ENCODE results near the gene PIP5K1C.

PIP5K1C gene

GRCh38 chr19:3723883-3724282 is 23.6 kb upstream of the PIP5K1C start:
- H3K27me3 ChIP-seq (replicated peaks; ENCODE audit: control insufficient read depth, insufficient read depth, low read length): no peaks in the 10 kb centered on the region; the same call in 1 of the 2 replicates
- no peak overlapping the region for H3K4me3 ChIP-seq (replicated peaks; ENCODE audit: low read depth, low read length)
- DNase-seq (ENCODE audit: extremely low read depth, insufficient read length): no peak
- no peak for TF ChIP-seq CTCF (IDR thresholded peaks at IDR 0.05; ENCODE audit: insufficient read depth, low read length, poor library complexity, severe bottlenecking)
- H3K36me3 ChIP-seq (ENCODE audit: control insufficient read depth, insufficient read depth, low read length): no peaks in the 10 kb centered on the region

GRCh38 chr19:3723110-3723488 is 22.8 kb upstream of the PIP5K1C start:
- DNase-seq (ENCODE audit: extremely low read depth, insufficient read length): no peak
- Histone ChIP-seq H3K36me3 (ENCODE audit: control insufficient read depth, insufficient read depth, low read length) (no peaks in the 10 kb centered on the region), H3K27me3 (replicated peaks; ENCODE audit: control insufficient read depth, insufficient read depth, low read length) (no peaks in the 10 kb centered on the region; the same call in 1 of the 2 replicates), H3K4me3 (replicated peaks; ENCODE audit: low read depth, low read length) (no peak overlapping the region)
- TF ChIP-seq CTCF (IDR thresholded peaks at IDR 0.05; ENCODE audit: insufficient read depth, low read length, poor library complexity, severe bottlenecking): no peak

DNA sequence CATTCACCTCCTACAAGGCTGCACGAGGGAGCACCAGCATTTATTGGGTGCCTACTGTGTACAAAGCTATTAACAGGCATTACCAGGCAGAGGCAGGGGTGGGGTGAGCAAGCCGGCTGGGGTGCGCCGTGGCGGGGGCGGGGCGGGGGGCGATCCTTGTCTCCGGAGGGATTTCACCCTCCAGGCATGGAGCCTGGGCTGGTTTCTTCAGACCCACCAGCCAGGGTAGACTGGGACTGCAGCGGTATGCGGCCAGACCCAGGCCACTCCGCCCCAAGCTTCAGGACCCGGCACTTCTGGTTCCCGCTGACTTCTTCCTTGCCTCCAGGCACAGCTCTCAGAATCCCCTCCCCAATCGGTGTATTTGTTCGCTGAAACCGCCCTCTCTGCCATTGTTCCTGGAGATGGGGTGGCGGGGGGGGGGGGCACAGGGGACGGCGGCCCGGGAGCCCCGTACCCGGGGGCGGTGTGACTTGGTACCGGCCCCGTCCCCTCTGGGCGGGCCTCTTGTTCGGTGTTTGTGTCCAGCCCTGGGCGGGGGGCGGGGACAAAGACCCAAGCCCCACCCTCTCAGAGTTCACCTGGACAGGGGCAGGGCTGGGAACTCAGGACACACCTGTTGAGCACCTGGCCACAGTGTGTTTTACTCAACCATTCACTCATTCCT is 22.3 kb upstream of the PIP5K1C start:
- no peak for DNase-seq (ENCODE audit: extremely low read depth, insufficient read length)
- TF ChIP-seq CTCF (IDR thresholded peaks at IDR 0.05; ENCODE audit: insufficient read depth, low read length, poor library complexity, severe bottlenecking): no peak
- Histone ChIP-seq H3K4me3 (replicated peaks; ENCODE audit: low read depth, low read length) (no peak overlapping the region), H3K36me3 (ENCODE audit: control insufficient read depth, insufficient read depth, low read length) (no peaks in the 10 kb centered on the region), H3K27me3 (replicated peaks; ENCODE audit: control insufficient read depth, insufficient read depth, low read length) (no peaks in the 10 kb centered on the region; the same call in 1 of the 2 replicates)

GRCh38 chr19:3721887-3722442 is 21.7 kb upstream of the PIP5K1C start:
- TF ChIP-seq CTCF (IDR thresholded peaks at IDR 0.05; ENCODE audit: insufficient read depth, low read length, poor library complexity, severe bottlenecking): no peak
- H3K36me3 ChIP-seq (ENCODE audit: control insufficient read depth, insufficient read depth, low read length): no peaks in the 10 kb centered on the region
- H3K27me3 ChIP-seq (replicated peaks; ENCODE audit: control insufficient read depth, insufficient read depth, low read length): no peaks in the 10 kb centered on the region; the same call in 1 of the 2 replicates
- no peak for DNase-seq (ENCODE audit: extremely low read depth, insufficient read length)
- H3K4me3 ChIP-seq (replicated peaks; ENCODE audit: low read depth, low read length): no peak overlapping the region

- Histone ChIP-seq H3K27me3 (replicated peaks; ENCODE audit: control insufficient read depth, insufficient read depth, low read length) (no peaks in the 10 kb centered on the region; the same call in 1 of the 2 replicates), H3K36me3 (ENCODE audit: control insufficient read depth, insufficient read depth, low read length) (no peaks in the 10 kb centered on the region), H3K4me3 (replicated peaks; ENCODE audit: low read depth, low read length) (no peak overlapping the region)
- DNase-seq (ENCODE audit: extremely low read depth, insufficient read length): peak; percentile 90
- no peak for TF ChIP-seq CTCF (IDR thresholded peaks at IDR 0.05; ENCODE audit: insufficient read depth, low read length, poor library complexity, severe bottlenecking)
These were observed 21.0 kb upstream of the PIP5K1C start for GRCh38 chr19:3721131-3721886.

Data from GM06990 (cell line).